WTC11 (cell line): ENCODE measurements around the gene WIZ. TPM values are rescaled to one million over a fixed set of nuclear protein-coding genes. Genes with fewer than 3 reads are reported as not detected.

Experiments
- ATAC-seq: fragments of 200-7000 bp; cut with Tn5 transposase; 2 replicates; pipeline ENCODE4 v1.10.0; 2021; ENCODE audit warnings: mild to moderate bottlenecking, moderate library complexity
- CTCF ChIA-PET: fragments of 300-600 bp; sonication (Branson Sonifier 250); formaldehyde crosslinking; loops from one replicate; lab custom pipeline; 2021; ENCODE audit warnings: antibody characterized with exemption; lab: Charles Lee
- POLR2A ChIA-PET: fragments of 350-600 bp; sonication (Branson Sonifier 250); formaldehyde crosslinking; loops from one replicate; lab custom pipeline; 2021; ENCODE audit warnings: antibody characterized with exemption; lab: Charles Lee
- DNase-seq: peaks from one replicate; pipeline ENCODE4 v3.0.0; 2021; ENCODE audit warnings: low spot score
- H3K27ac Mint-ChIP-seq: 2 replicates; pipeline ENCODE4 v1.8.0; 2021; ENCODE audit warnings: mixed read lengths
- H3K27me3 Mint-ChIP-seq: 2 replicates; pipeline ENCODE4 v1.8.0; 2021; ENCODE audit warnings: low read depth, mild to moderate bottlenecking, moderate library complexity, mixed read lengths
- H3K36me3 Mint-ChIP-seq: 2 replicates; pipeline ENCODE4 v1.8.0; 2021; ENCODE audit warnings: mixed read lengths
- H3K4me1 Mint-ChIP-seq: 2 replicates; pipeline ENCODE4 v1.8.0; 2022; ENCODE audit warnings: mixed read lengths
- H3K4me3 Mint-ChIP-seq: 2 replicates; pipeline ENCODE4 v1.8.0; 2021; ENCODE audit warnings: mild to moderate bottlenecking, moderate library complexity, mixed read lengths
- H3K9me3 Mint-ChIP-seq: 2 replicates; pipeline ENCODE4 v1.8.0; 2021; ENCODE audit warnings: mixed read lengths
- ATF3 ChIP-seq: sonication (generic); formaldehyde crosslinking; conservative IDR thresholded peaks from 2 replicates; pipeline ENCODE4 v1.8.1; 2022; ENCODE audit warnings: mild to moderate bottlenecking, missing genetic modification reagents
- E2F4 ChIP-seq: sonication (generic); formaldehyde crosslinking; IDR thresholded peaks from 2 replicates; pipeline ENCODE4 v1.8.1; 2022; ENCODE audit warnings: low read depth, mild to moderate bottlenecking, moderate library complexity, missing genetic modification reagents, borderline replicate concordance
- EMX1 ChIP-seq: fragments of 250-450 bp; sonication (Bioruptor Pico); IDR thresholded peaks from 2 replicates; pipeline ENCODE4 v1.8.0; 2021; ENCODE audit warnings: mild to moderate bottlenecking
- ERG ChIP-seq: fragments of 250-450 bp; sonication (Bioruptor Pico); IDR thresholded peaks from 2 replicates; pipeline ENCODE4 v1.8.0; 2021; ENCODE audit warnings: mild to moderate bottlenecking
- ESRRA ChIP-seq: sonication (generic); formaldehyde crosslinking; IDR thresholded peaks from 2 replicates; pipeline ENCODE4 v1.8.1; 2022; ENCODE audit warnings: mild to moderate bottlenecking, missing genetic modification reagents, borderline replicate concordance
- ETV6 ChIP-seq: sonication (generic); formaldehyde crosslinking; IDR thresholded peaks from 2 replicates; pipeline ENCODE4 v1.8.1; 2022; ENCODE audit warnings: mild to moderate bottlenecking, missing genetic modification reagents
- FOXJ3 ChIP-seq: sonication (generic); formaldehyde crosslinking; IDR thresholded peaks from 2 replicates; pipeline ENCODE4 v1.9.0; 2021; ENCODE audit warnings: missing genetic modification reagents, mild to moderate bottlenecking, borderline replicate concordance
- FOXK1 ChIP-seq: sonication (generic); formaldehyde crosslinking; IDR thresholded peaks from 2 replicates; pipeline ENCODE4 v1.8.0; 2022; ENCODE audit warnings: mild to moderate bottlenecking, moderate library complexity, missing genetic modification reagents
- GRHL2 ChIP-seq: fragments of 250-450 bp; sonication (Bioruptor Pico); IDR thresholded peaks from 2 replicates; pipeline ENCODE4 v1.8.0; 2022; ENCODE audit warnings: mild to moderate bottlenecking, moderate library complexity; ENCODE audit not compliant: insufficient replicate concordance, severe bottlenecking
- GTF2I ChIP-seq: fragments of 250-450 bp; sonication (Bioruptor Pico); conservative IDR thresholded peaks from 2 replicates; pipeline ENCODE4 v1.4.0; 2021; ENCODE audit warnings: mild to moderate bottlenecking
- HMGA2 ChIP-seq: fragments of 250-450 bp; sonication (Bioruptor Pico); IDR thresholded peaks from 2 replicates; pipeline ENCODE4 v1.4.0; 2021; ENCODE audit warnings: mild to moderate bottlenecking, moderate library complexity
- MYBL2 ChIP-seq: sonication (generic); formaldehyde crosslinking; IDR thresholded peaks from 2 replicates; pipeline ENCODE4 v1.8.1; 2023; ENCODE audit warnings: mild to moderate bottlenecking, moderate library complexity, missing genetic modification reagents
- NFYB ChIP-seq: sonication (generic); formaldehyde crosslinking; conservative IDR thresholded peaks from 2 replicates; pipeline ENCODE4 v1.8.0; 2022; ENCODE audit warnings: low read depth, missing genetic modification reagents
- NR1H2 ChIP-seq: sonication (generic); formaldehyde crosslinking; IDR thresholded peaks from 2 replicates; pipeline ENCODE4 v1.9.0; 2021; ENCODE audit warnings: mild to moderate bottlenecking, moderate library complexity, missing genetic modification reagents
- PREB ChIP-seq: sonication (generic); formaldehyde crosslinking; IDR thresholded peaks from 2 replicates; pipeline ENCODE4 v1.8.1; 2022; ENCODE audit warnings: mild to moderate bottlenecking, missing genetic modification reagents, moderate library complexity, borderline replicate concordance
- PRRX2 ChIP-seq: fragments of 250-450 bp; sonication (Bioruptor Pico); IDR thresholded peaks from 2 replicates; pipeline ENCODE4 v1.8.0; 2021; ENCODE audit warnings: mild to moderate bottlenecking
- RORB ChIP-seq: fragments of 250-450 bp; sonication (Bioruptor Pico); IDR thresholded peaks from 2 replicates; pipeline ENCODE4 v1.9.0; 2021; ENCODE audit warnings: mild to moderate bottlenecking
- SOX15 ChIP-seq: fragments of 250-450 bp; sonication (Bioruptor Pico); IDR thresholded peaks from 2 replicates; pipeline ENCODE4 v1.9.0; 2021; ENCODE audit warnings: mild to moderate bottlenecking
- SP1 ChIP-seq: sonication (generic); formaldehyde crosslinking; conservative IDR thresholded peaks from 2 replicates; pipeline ENCODE4 v1.8.1; 2022; ENCODE audit warnings: missing genetic modification reagents
- TP53 ChIP-seq: sonication (generic); formaldehyde crosslinking; IDR thresholded peaks from 2 replicates; pipeline ENCODE4 v1.8.1; 2023; ENCODE audit warnings: mild to moderate bottlenecking, missing genetic modification reagents
- USF1 ChIP-seq: sonication (generic); formaldehyde crosslinking; IDR thresholded peaks from 2 replicates; pipeline ENCODE4 v1.8.0; 2022; ENCODE audit warnings: mild to moderate bottlenecking, missing genetic modification reagents
- ZNF121 ChIP-seq: sonication (generic); formaldehyde crosslinking; IDR thresholded peaks from 2 replicates; pipeline ENCODE4 v1.8.0; 2023; ENCODE audit warnings: missing genetic modification reagents
- ZNF219 ChIP-seq: sonication (generic); formaldehyde crosslinking; IDR thresholded peaks from 2 replicates; pipeline ENCODE4 v1.8.0; 2023; ENCODE audit warnings: missing genetic modification reagents, mild to moderate bottlenecking, borderline replicate concordance
- ZNF263 ChIP-seq: sonication (generic); formaldehyde crosslinking; IDR thresholded peaks from 2 replicates; pipeline ENCODE4 v1.8.1; 2022; ENCODE audit warnings: low read depth, mild to moderate bottlenecking, moderate library complexity, missing genetic modification reagents
- ZSCAN18 ChIP-seq: fragments of 250-450 bp; sonication (Bioruptor Pico); IDR thresholded peaks from 2 replicates; pipeline ENCODE4 v2.1.2; 2022; ENCODE audit warnings: mild to moderate bottlenecking, moderate library complexity
- total RNA-seq: library from RNA; stranded (reverse); gene quantifications from 3 replicates; pipeline ENCODE4 v1.2.3, GENCODE V29; 2021

Gene WIZ
- total RNA-seq, 1 experiment from 2014 or later = 43.9 TPM

GRCh38 chr19:15425321-15425950 lies 24.3 kb downstream of the WIZ start:
- TF ChIP-seq ZNF121 (CRISPR knock-in tag) = no peak
- no peak for TF ChIP-seq TP53 (CRISPR knock-in tag)
- no peak for TF ChIP-seq GRHL2 (CRISPR knock-in tag)
- no peak for TF ChIP-seq ERG (CRISPR knock-in tag)
- no peak for TF ChIP-seq E2F4
- no peak for TF ChIP-seq ETV6
- TF ChIP-seq, all 79 proteins: peak for 0
- H3K9me3 Mint-ChIP-seq = no peaks in the 10 kb centered on the region
- H3K4me1 Mint-ChIP-seq = peaks cover 2% of the 10 kb centered on the region
- DNase-seq (no peak), ATAC-seq (no peak)
- peaks cover 35% of the 10 kb centered on the region for H3K36me3 Mint-ChIP-seq
- CTCF ChIA-PET = no interaction called here
- no peak overlapping the region for H3K4me3 Mint-ChIP-seq
- H3K27me3 Mint-ChIP-seq = no peaks in the 10 kb centered on the region
- POLR2A ChIA-PET = no interaction called here
- H3K27ac Mint-ChIP-seq = no peak overlapping the region

- no peaks in the 10 kb centered on the region for H3K27me3 Mint-ChIP-seq
- CTCF ChIA-PET = no interaction called here
- TF ChIP-seq NR1H2 (CRISPR knock-in tag) (no peak), GTF2I (CRISPR knock-in tag) (no peak), MYBL2 (CRISPR knock-in tag) (no peak), HMGA2 (CRISPR knock-in tag) (no peak), SOX15 (no peak), ATF3 (no peak), NFYB (CRISPR knock-in tag) (no peak), EMX1 (no peak), RORB (no peak)
- TF ChIP-seq, all 79 proteins: peak for 0
- no peaks in the 10 kb centered on the region for H3K4me1 Mint-ChIP-seq
- no peak overlapping the region for H3K4me3 Mint-ChIP-seq
- no peaks in the 10 kb centered on the region for H3K9me3 Mint-ChIP-seq
- POLR2A ChIA-PET = no interaction called here
- DNase-seq (no peak), ATAC-seq (no peak)
- H3K27ac Mint-ChIP-seq = no peak overlapping the region
- peaks cover 35% of the 10 kb centered on the region for H3K36me3 Mint-ChIP-seq
Measured at GRCh38 chr19:15424692-15425272, 25.0 kb downstream of the WIZ start.

- ChIA-PET POLR2A (no interaction called here), CTCF (no interaction called here)
- no peak for ATAC-seq
- DNase-seq = no peak
- no peak for TF ChIP-seq USF1 (CRISPR knock-in tag)
- no peak for TF ChIP-seq ZSCAN18
- TF ChIP-seq ESRRA = no peak
- no peak for TF ChIP-seq FOXJ3 (CRISPR knock-in tag)
- TF ChIP-seq ZNF219 = no peak
- no peak for TF ChIP-seq FOXK1 (CRISPR knock-in tag)
- no peak for TF ChIP-seq SP1
- no peak for TF ChIP-seq PRRX2 (CRISPR knock-in tag)
- TF ChIP-seq ZNF263 = no peak
- no peak for TF ChIP-seq ATF3
- no peak for TF ChIP-seq PREB (CRISPR knock-in tag)
- H3K27me3 Mint-ChIP-seq = no peaks in the 10 kb centered on the region
- H3K36me3 Mint-ChIP-seq = peaks cover 35% of the 10 kb centered on the region
- no peak overlapping the region for H3K4me3 Mint-ChIP-seq
- H3K4me1 Mint-ChIP-seq = peaks cover 2% of the 10 kb centered on the region; the same call in 1 of the 2 replicates
- H3K9me3 Mint-ChIP-seq = no peaks in the 10 kb centered on the region
- no peak overlapping the region for H3K27ac Mint-ChIP-seq
Measured at GRCh38 chr19:15424121-15424520, 25.6 kb downstream of the WIZ start.
